ENCODE data around the gene KLK4. TPM values are rescaled to one million over a fixed set of nuclear protein-coding genes. Genes with fewer than 3 reads are reported as not detected.

The KLK4 gene
- total RNA-seq, 1 experiment from 2014 or later, result 0.48 TPM

DNA sequence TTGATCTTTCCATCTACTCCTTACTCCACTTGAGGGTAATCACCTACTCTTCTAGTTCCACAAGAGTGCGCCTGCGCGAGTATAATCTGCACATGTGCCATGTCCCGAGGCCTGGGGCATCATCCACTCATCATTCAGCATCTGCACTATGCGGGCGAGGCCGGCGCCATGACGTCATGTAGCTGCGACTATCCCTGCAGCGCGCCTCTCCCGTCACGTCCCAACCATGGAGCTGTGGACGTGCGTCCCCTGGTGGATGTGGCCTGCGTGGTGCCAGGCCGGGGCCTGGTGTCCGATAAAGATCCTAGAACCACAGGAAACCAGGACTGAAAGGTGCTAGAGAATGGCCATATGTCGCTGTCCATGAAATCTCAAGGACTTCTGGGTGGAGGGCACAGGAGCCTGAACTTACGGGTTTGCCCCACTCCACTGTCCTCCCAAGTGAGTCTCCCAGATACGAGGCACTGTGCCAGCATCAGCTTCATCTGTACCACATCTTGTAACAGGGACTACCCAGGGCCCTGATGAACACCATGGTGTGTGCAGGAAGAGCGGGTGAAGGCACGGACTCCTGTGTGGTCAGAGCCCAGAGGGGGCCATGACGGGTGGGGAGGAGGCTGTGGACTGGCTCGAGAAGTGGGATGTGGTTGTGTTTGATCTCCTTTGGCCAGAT, 40.6 kb downstream of the KLK4 start:
- Histone ChIP-seq H3K23me2 (ENCODE audit: insufficient read length, low read depth, low read length, poor library complexity, severe bottlenecking) (no peaks in the 10 kb centered on the region), H3T11ph (ENCODE audit: low read length) (no peak overlapping the region), H4K8ac (replicated peaks; ENCODE audit: insufficient read length, low read depth, low read length) (no peak overlapping the region), H3K4ac (ENCODE audit: low read depth, low read length) (no peak overlapping the region), H3K14ac (ENCODE audit: insufficient read depth, low read length) (no peak overlapping the region), H3K4me1 (ENCODE audit: insufficient read depth, low read length) (no peaks in the 10 kb centered on the region), H2BK20ac (ENCODE audit: low read depth, low read length, poor library complexity, severe bottlenecking) (no peak overlapping the region), H3K79me1 (ENCODE audit: insufficient read depth, low read depth, low read length, poor library complexity, severe bottlenecking) (no peaks in the 10 kb centered on the region), H3K79me2 (ENCODE audit: insufficient read depth, low read length) (no peaks in the 10 kb centered on the region), H3K9me3 (ENCODE audit: control insufficient read depth, low read depth, low read length) (no peaks in the 10 kb centered on the region), H2BK15ac (ENCODE audit: low read depth, low read length) (no peak overlapping the region), H3K27ac (ENCODE audit: insufficient read length, low read depth, low read length) (no peak overlapping the region), H2BK120ac (ENCODE audit: low read depth, low read length, poor library complexity, severe bottlenecking) (no peak overlapping the region), H3K18ac (ENCODE audit: insufficient read length, low read depth, low read length) (no peak overlapping the region), H3K23ac (ENCODE audit: insufficient read length, low read depth, low read length) (no peak overlapping the region), H3K56ac (ENCODE audit: insufficient read length, low read depth, low read length) (no peak overlapping the region), H2AFZ (ENCODE audit: low read length) (no peak overlapping the region), H4K20me1 (ENCODE audit: control insufficient read depth, insufficient read depth, insufficient read length) (no peaks in the 10 kb centered on the region), H2BK5ac (ENCODE audit: insufficient read length, low read length) (no peak overlapping the region), H3K27me3 (ENCODE audit: insufficient read depth, low read length) (peaks cover 3% of the 10 kb centered on the region; the same call in 1 of the 2 replicates), H2BK12ac (ENCODE audit: insufficient read length, low read depth, low read length) (no peak overlapping the region), H3K4me2 (ENCODE audit: insufficient read depth, insufficient read length, low read length) (no peak overlapping the region), H2AK5ac (ENCODE audit: insufficient read length, low read length) (no peak overlapping the region), H4K5ac (ENCODE audit: insufficient read length, low read depth, low read length) (no peak overlapping the region), H4K91ac (ENCODE audit: insufficient read length, low read depth, low read length) (no peak overlapping the region), H3K9ac (ENCODE audit: extremely low read depth, insufficient read length, low read length) (no peak overlapping the region)
- Mint-ChIP-seq H3K4me1 (no peaks in the 10 kb centered on the region), H3K4me3 (no peak overlapping the region), H3K27me3 (ENCODE audit: low read depth) (peaks cover 70% of the 10 kb centered on the region), H3K9me3 (no peaks in the 10 kb centered on the region; a peak in 1 of 5 replicates), H3K27ac (peak overlapping the region in 1 of 3 experiments; percentile 82; a peak in 2 of 7 replicates), H3K36me3 (ENCODE audit: insufficient read depth in 1 of 3, low read depth in 3 of 3) (no peaks in the 10 kb centered on the region)
- TF ChIP-seq, protein P1, sequence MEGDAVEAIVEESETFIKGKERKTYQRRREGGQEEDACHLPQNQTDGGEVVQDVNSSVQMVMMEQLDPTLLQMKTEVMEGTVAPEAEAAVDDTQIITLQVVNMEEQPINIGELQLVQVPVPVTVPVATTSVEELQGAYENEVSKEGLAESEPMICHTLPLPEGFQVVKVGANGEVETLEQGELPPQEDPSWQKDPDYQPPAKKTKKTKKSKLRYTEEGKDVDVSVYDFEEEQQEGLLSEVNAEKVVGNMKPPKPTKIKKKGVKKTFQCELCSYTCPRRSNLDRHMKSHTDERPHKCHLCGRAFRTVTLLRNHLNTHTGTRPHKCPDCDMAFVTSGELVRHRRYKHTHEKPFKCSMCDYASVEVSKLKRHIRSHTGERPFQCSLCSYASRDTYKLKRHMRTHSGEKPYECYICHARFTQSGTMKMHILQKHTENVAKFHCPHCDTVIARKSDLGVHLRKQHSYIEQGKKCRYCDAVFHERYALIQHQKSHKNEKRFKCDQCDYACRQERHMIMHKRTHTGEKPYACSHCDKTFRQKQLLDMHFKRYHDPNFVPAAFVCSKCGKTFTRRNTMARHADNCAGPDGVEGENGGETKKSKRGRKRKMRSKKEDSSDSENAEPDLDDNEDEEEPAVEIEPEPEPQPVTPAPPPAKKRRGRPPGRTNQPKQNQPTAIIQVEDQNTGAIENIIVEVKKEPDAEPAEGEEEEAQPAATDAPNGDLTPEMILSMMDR (conservative IDR thresholded peaks at IDR 0.05), result peak; percentile 55
- WGBS (ENCODE audit: extremely low coverage, insufficient read length, low lambda C conversion rate), result no CpG with 5 or more reads among the region's 26 CpGs
- peak; percentile 71 for DNase-seq

All from H9 (cell line).